Activated CD8-positive, alpha-beta memory T cell treated with anti-CD3 and anti-CD28 coated beads, Interleukin-2, amount 50 U/mL, for 1 hour (primary cell): Measurements from ENCODE around the gene C11orf24.

ENCODE experiments used
- DNase-seq: peaks from one replicate; pipeline ENCODE4 v3.0.0-alpha.2; 2020; ENCODE audit errors: extremely low read depth

Gene C11orf24

GRCh38 chr11:68271781-68272608 is at the start of gene C11orf24:
Gene C11orf24, minus strand, starts transcription at chr11:68271973. Its CDS starts 8,206 bp downstream, at chr11:68263767.
- peak; percentile 79 for DNase-seq

- no peak for DNase-seq
These were observed 45.5 kb upstream of the C11orf24 start for GRCh38 chr11:68317147-68317785.

GRCh38 chr11:68315171-68315920 is 43.6 kb upstream of the C11orf24 start:
- no peak for DNase-seq

GRCh38 chr11:68314203-68315170 is 42.7 kb upstream of the C11orf24 start:
- no peak for DNase-seq

- DNase-seq: no peak
These were observed 41.9 kb upstream of the C11orf24 start for GRCh38 chr11:68313574-68314202.

GRCh38 chr11:68312780-68313573 is 41.2 kb upstream of the C11orf24 start:
- DNase-seq: no peak

GRCh38 chr11:68312117-68312779 is 40.5 kb upstream of the C11orf24 start, which contains the start of gene LRP5:
Gene LRP5, plus strand, starts transcription at chr11:68312591. Its CDS starts 124 bp downstream, at chr11:68312715.
- DNase-seq: no peak

GRCh38 chr11:68311160-68312116 is 39.7 kb upstream of the C11orf24 start:
- DNase-seq: no peak

- DNase-seq: no peak
These were observed 37.9 kb upstream of the C11orf24 start for GRCh38 chr11:68309621-68310185.

- DNase-seq: no peak
These were observed 36.3 kb upstream of the C11orf24 start for GRCh38 chr11:68308068-68308467.

- no peak for DNase-seq
These were observed 34.9 kb upstream of the C11orf24 start for GRCh38 chr11:68306636-68307035.

- DNase-seq: no peak
These were observed 32.4 kb upstream of the C11orf24 start for GRCh38 chr11:68303982-68304780.

GRCh38 chr11:68303083-68303482 is 31.3 kb upstream of the C11orf24 start:
- DNase-seq: no peak

- DNase-seq: no peak
These were observed 30.9 kb upstream of the C11orf24 start for GRCh38 chr11:68302670-68303069.

GRCh38 chr11:68302256-68302655 is 30.5 kb upstream of the C11orf24 start:
- no peak for DNase-seq

GRCh38 chr11:68300076-68300830 is 28.5 kb upstream of the C11orf24 start:
- DNase-seq: no peak
